ENCODE data around the gene COL16A1.
A peak's percentile ranks its signal among the peaks of the same experiment; 100 is the strongest.

COL16A1 gene

GRCh38 chr1:31621498-31621820 lies 82.4 kb downstream of the COL16A1 start:
- DNase-seq (ENCODE audit: low read depth), result no peak
- no peak overlapping the region for H3K4me3 ChIP-seq (ENCODE audit: low read depth, low read length)
- TF ChIP-seq CTCF (IDR thresholded peaks at IDR 0.05; ENCODE audit: low read depth, low read length, missing control alignments), result no peak

- H3K4me3 ChIP-seq (ENCODE audit: low read depth, low read length), result no peak overlapping the region
- no peak for DNase-seq (ENCODE audit: low read depth)
- TF ChIP-seq CTCF (IDR thresholded peaks at IDR 0.05; ENCODE audit: low read depth, low read length, missing control alignments), result no peak
Measured at GRCh38 chr1:31620631-31621497, 83.0 kb downstream of the COL16A1 start.

GRCh38 chr1:31618916-31619846 lies 84.6 kb downstream of the COL16A1 start:
- no peak for DNase-seq (ENCODE audit: low read depth)
- TF ChIP-seq CTCF (IDR thresholded peaks at IDR 0.05; ENCODE audit: low read depth, low read length, missing control alignments), result peak; percentile 9
- no peak overlapping the region for H3K4me3 ChIP-seq (ENCODE audit: low read depth, low read length)

GRCh38 chr1:31617916-31618746 lies 85.7 kb downstream of the COL16A1 start:
- TF ChIP-seq CTCF (IDR thresholded peaks at IDR 0.05; ENCODE audit: low read depth, low read length, missing control alignments), result peak; percentile 85
- no peak for DNase-seq (ENCODE audit: low read depth)
- H3K4me3 ChIP-seq (ENCODE audit: low read depth, low read length), result no peak overlapping the region

GRCh38 chr1:31617218-31617915 lies 86.5 kb downstream of the COL16A1 start, which contains the start of gene HCRTR1:
Gene HCRTR1 (plus strand): TSS chr1:31617689. CDS start chr1:31619193, 1,504 bp downstream.
- no peak for DNase-seq (ENCODE audit: low read depth)
- no peak for TF ChIP-seq CTCF (IDR thresholded peaks at IDR 0.05; ENCODE audit: low read depth, low read length, missing control alignments)
- no peak within 1 kb of the TSS for H3K4me3 ChIP-seq (ENCODE audit: low read depth, low read length)

- no peak overlapping the region for H3K4me3 ChIP-seq (ENCODE audit: low read depth, low read length)
- DNase-seq (ENCODE audit: low read depth), result no peak
- no peak for TF ChIP-seq CTCF (IDR thresholded peaks at IDR 0.05; ENCODE audit: low read depth, low read length, missing control alignments)
Measured at GRCh38 chr1:31615939-31616338, 87.9 kb downstream of the COL16A1 start.
